BLaER1 treated with 17β-estradiol and CSF1 and Interleukin-3, amounts not matched to agents 10 nM and 100 nM (cell line): ENCODE measurements around the gene CD248.

ENCODE experiments used
- H3K27ac ChIP-seq, 11 experiments: shearing (Covaris generic); formaldehyde crosslinking; 2 replicates each; pipeline ENCODE4 v1.8.1; 2022
- H3K27me3 ChIP-seq, 11 experiments: shearing (Covaris generic); formaldehyde crosslinking; 2 replicates each; pipeline ENCODE4 v1.8.1; 2022
- H3K36me3 ChIP-seq, 11 experiments: shearing (Covaris generic); formaldehyde crosslinking; 2 replicates each; pipeline ENCODE4 v1.8.1; 2022
- H3K4me1 ChIP-seq, 10 experiments: shearing (Covaris generic); formaldehyde crosslinking; 2 replicates each; pipeline ENCODE4 v1.8.1; 2022
- H3K4me2 ChIP-seq, 11 experiments: shearing (Covaris generic); formaldehyde crosslinking; 2 replicates each; pipeline ENCODE4 v1.8.1; 2022
- H3K4me3 ChIP-seq, 10 experiments: shearing (Covaris generic); formaldehyde crosslinking; 2 replicates each; pipeline ENCODE4 v1.8.1; 2022
- H3K9ac ChIP-seq, 11 experiments: shearing (Covaris generic); formaldehyde crosslinking; 2 replicates each; pipeline ENCODE4 v1.8.1; 2022
- H3K9me3 ChIP-seq, 11 experiments: shearing (Covaris generic); formaldehyde crosslinking; replicated peaks in 1 of 11; 2 replicates each; pipeline ENCODE4 v1.8.1; 2022
- H4K20me1 ChIP-seq, 11 experiments: shearing (Covaris generic); formaldehyde crosslinking; 2 replicates each; pipeline ENCODE4 v1.8.1; 2022
- Cebpa-rat ChIP-seq, 11 experiments: shearing (Covaris generic); IDR thresholded peaks; 2 replicates each; pipeline ENCODE4 v1.8.1; 2022

The CD248 gene

DNA sequence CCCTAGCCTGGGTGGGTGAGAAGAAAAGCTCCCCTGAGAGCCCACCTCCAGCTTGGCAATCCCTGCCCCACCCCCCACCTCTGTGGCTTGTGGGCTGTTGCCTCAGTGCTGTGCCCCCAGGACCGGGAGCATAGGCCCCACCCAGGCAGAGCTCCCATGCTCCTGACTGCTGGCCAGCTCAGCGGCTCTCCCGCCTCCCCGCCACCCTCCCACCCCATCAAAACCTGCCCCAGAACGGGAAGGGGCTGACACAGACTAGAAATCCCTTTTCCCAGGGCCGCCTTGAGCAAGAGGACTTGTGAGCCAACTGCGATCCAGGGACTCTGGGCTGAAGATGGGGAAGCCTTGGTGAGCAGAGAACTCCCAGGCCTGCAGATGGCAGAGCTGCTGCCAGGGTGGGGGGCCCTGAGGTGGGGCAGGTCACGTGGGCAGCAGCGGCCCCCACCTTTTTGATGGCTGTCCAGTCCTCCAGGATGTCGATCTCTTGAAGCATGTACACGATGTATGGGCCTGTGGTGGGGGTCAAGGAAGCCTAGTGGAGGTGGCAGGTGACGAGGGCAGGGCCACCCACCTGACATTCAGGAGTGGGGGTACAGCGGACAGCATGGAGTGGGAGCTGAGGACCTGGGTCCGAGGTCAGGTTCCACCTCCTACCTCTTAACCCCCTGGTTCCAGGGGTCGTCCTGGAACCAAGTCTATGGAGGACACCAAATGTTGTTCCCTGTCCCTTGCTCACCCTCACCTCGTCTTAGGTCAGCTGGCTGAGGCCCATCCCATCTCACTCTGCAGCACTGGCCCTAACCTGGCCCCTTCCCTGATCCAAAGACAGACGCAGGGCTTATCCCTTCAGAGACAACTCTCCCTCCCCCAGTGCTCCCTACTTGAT lies 21.7 kb upstream of the CD248 start:
- peaks cover 48 to 69% (median 65%) of the 10 kb centered on the region in 11 experiments for H3K36me3 ChIP-seq
- peak overlapping the region; percentile 94 to 100 (median 98); a peak in 19 of 22 replicates for H3K4me2 ChIP-seq
- H3K9ac ChIP-seq: peak overlapping the region; percentile 11 to 78 (median 68); a peak in 17 of 22 replicates
- no peaks in the 10 kb centered on the region for H3K9me3 ChIP-seq
- peaks cover 0 to 8% (median 0%) of the 10 kb centered on the region in 11 experiments; a peak in 3 of 22 replicates for H3K27me3 ChIP-seq
- peaks cover 0 to 87% (median 41%) of the 10 kb centered on the region in 11 experiments; a peak in 19 of 22 replicates for H4K20me1 ChIP-seq
- no peak for TF ChIP-seq Cebpa-rat (IDR thresholded peaks at IDR 0.05)
- peaks cover 48 to 72% (median 63%) of the 10 kb centered on the region in 10 experiments for H3K4me1 ChIP-seq
- no peak overlapping the region for H3K4me3 ChIP-seq
- H3K27ac ChIP-seq: peak overlapping the region in 6 of 11 experiments; percentile 67 to 83 (median 75); a peak in 7 of 22 replicates

DNA sequence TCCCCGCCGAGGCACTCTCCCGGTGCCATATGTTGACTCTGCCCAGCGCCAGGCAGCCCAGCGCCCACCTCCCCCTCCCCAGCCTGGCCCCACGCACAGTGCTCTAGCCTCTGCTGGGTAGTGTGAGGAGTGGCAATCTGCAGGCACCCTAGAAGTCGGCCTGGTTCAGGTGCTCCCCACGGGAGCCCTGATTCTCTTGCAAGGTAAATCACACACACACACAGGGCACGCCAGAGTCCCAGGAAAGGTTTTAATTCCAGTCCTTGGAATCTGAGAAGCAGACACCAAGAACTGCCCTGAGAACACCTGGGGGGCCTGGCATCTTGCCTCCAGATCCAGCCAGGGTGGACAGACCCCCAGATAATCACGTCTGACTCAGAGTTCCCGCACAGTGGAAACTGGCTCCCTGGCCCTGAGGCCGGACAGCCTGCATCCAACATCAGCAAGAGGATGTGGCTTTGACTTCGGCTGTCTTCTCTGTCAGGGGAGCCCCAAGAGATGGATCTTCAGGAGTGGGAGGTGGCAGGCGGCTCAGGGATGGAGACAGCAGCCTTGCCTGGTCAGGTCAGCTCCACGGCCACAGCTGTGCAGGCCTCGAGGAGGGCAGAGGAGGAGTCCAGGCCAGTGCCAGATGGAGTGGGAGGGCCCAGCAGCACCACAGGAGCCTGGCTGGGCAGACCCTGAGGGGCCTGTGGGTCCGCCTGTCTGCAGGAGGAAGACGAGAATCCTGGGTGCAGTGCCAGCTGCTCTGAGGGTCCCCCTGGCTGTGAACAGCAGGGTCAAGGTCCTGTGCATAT lies 20.5 kb upstream of the CD248 start:
- Histone ChIP-seq H3K36me3 (peaks cover 47 to 70% (median 54%) of the 10 kb centered on the region in 11 experiments), H3K4me2 (peak overlapping the region; percentile 94 to 100 (median 98)), H3K27ac (peak overlapping the region; percentile 29 to 83 (median 74); a peak in 17 of 22 replicates), H3K9ac (peak overlapping the region; percentile 24 to 78 (median 68); a peak in 21 of 22 replicates), H4K20me1 (peaks cover 0 to 93% (median 32%) of the 10 kb centered on the region in 11 experiments; a peak in 19 of 22 replicates), H3K4me3 (peak overlapping the region in 5 of 10 experiments; percentile 53 to 76 (median 66); a peak in 7 of 20 replicates), H3K9me3 (no peaks in the 10 kb centered on the region), H3K4me1 (peaks cover 42 to 71% (median 62%) of the 10 kb centered on the region in 10 experiments), H3K27me3 (peaks cover 0 to 8% (median 0%) of the 10 kb centered on the region in 11 experiments; a peak in 3 of 22 replicates)
- TF ChIP-seq Cebpa-rat (IDR thresholded peaks at IDR 0.05): no peak

DNA sequence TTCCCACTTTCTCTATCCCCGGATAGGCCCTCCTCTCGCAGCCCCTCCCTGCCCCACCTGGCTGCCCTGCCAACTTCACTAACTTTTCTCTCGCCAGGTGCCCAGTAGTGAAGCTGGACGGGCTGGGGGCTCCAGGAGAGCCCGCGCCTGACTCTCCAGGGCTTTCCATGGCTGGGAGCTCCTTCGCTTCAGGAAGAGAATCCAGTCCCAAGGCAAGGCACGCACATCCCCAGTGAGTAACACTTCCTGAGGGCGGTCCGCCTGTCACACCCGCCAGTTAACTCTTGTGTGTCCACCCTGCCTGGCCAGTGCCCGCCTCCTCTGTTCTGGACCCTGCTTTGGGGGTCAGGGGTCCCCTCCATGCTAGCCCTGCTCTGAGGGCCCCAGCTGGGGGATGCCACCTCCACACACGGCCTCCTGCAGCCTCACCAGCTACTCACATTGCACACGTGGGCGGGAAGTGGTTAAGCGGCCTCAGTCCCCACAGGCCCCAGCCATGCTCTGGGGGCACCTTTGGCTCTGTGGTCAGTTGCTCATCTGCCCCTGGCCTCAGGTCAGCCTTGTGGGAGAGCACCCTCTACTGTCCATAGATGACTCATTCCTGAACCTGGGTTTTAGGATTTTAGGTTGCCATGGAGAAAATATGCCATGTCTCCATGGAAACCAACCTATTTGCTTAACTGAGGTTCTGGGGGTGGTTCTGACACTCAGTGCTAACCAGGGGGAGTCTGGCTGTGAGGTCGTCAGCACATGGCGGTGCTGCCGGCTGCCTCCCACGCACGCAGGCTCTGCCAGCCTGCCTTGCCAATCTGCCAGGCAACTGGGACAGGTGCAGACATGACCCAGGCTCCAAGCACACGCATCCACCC lies 19.6 kb upstream of the CD248 start, which contains the start of gene RIN1:
Gene RIN1 (minus strand): TSS at position 201 of the 869 bp plus-strand sequence. CDS start 32 bp downstream, at position 169.
- Histone ChIP-seq H3K4me1 (peaks cover 42 to 78% (median 62%) of the 10 kb centered on the region in 10 experiments), H3K36me3 (peaks cover 39 to 70% (median 46%) of the 10 kb centered on the region in 11 experiments), H3K27ac (peak within 1 kb of the TSS; percentile 60 to 83 (median 74); a peak in 21 of 22 replicates), H4K20me1 (peaks cover 0 to 91% (median 30%) of the 10 kb centered on the region in 11 experiments; a peak in 19 of 22 replicates), H3K4me3 (peak within 1 kb of the TSS; percentile 44 to 85 (median 64)), H3K9me3 (no peaks in the 10 kb centered on the region), H3K4me2 (peak within 1 kb of the TSS; percentile 94 to 100 (median 98)), H3K27me3 (peaks cover 0 to 8% (median 0%) of the 10 kb centered on the region in 11 experiments; a peak in 3 of 22 replicates), H3K9ac (peak within 1 kb of the TSS; percentile 60 to 85 (median 75))
- no peak for TF ChIP-seq Cebpa-rat (IDR thresholded peaks at IDR 0.05)

DNA sequence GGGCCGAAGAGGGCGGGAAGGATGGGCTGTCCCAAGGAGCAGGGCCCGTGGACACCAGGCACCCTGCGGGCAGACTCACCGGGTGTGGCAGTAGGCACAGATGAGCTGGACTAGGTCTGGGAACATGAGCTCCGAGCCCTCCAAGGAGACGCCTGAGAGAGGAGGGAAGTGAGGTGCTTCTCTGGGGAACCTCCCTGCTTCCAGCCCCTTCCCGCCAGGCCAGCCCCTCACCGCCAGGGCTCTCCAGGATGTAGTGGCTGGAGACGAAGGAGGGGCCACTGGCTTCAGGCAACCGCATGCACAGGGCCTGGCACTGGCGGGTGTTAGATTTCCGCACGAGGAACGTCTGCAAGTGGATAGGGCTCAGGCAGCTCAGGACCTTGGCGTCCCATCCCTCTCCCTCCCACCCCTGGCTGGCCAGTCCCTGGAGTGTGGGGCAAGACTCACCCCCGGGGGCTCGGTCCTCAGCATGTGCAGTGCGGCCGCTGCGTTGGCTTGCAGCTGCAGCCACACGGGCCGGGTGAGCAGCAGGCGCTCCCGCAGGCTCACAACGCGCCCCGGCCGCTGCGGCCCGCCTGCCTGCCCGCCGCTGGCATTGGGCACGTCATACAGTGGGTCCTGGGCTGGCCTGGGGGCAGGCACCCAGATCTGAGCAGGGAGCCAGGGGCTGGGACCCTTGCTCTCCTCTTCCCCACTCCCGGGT lies 18.8 kb upstream of the CD248 start:
- Histone ChIP-seq H3K4me1 (peaks cover 42 to 86% (median 66%) of the 10 kb centered on the region in 10 experiments), H3K4me2 (peak overlapping the region; percentile 94 to 100 (median 98)), H3K27me3 (peaks cover 0 to 8% (median 0%) of the 10 kb centered on the region in 11 experiments; a peak in 3 of 22 replicates), H3K36me3 (peaks cover 31 to 65% (median 38%) of the 10 kb centered on the region in 11 experiments), H3K9me3 (no peaks in the 10 kb centered on the region), H3K4me3 (peak overlapping the region; percentile 44 to 85 (median 64)), H4K20me1 (peaks cover 0 to 84% (median 24%) of the 10 kb centered on the region in 11 experiments; a peak in 19 of 22 replicates), H3K27ac (peak overlapping the region; percentile 60 to 83 (median 74); a peak in 21 of 22 replicates), H3K9ac (peak overlapping the region; percentile 60 to 85 (median 75))
- TF ChIP-seq Cebpa-rat (IDR thresholded peaks at IDR 0.05): no peak

DNA sequence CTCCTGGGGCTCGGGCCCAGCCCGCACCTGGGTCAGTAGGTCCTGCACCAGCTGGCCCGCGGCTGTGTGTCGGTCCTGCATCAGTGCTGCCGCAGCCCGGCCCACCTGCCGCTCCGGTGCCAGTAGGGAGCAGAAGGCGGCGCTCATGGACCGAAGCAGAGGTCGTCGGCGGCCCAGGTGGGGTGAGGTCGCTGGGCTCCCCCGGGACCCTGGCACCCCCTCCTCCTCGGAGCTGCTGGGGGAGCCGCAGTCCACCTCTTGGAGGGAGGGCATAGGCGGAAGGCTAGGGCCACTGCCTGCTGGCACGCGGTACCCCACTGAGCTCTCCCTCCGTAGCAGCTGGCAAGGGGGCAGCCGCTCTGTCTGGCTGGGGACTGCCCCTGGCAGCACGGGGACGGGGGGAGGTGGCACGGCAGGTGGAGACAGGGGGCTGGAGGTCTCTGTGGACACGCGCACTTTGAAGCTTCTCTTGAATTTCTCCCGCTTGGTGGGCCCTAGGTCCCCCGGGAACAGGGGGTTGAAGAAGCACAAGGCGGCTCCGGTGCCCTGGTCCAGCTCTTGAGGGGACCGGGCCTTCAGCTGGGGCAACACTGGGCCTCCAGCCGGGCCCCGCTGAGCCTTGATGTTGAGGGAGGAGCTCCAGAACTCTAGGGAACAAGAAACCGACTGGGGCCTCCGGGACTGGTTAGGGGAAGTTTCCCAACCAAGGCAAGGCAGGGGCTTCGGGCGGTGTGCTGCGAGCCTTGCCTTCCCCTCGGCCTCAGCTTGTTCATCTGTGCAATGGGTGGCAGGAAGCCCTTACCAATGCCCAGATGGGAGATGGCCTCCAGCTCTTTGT lies 18.0 kb upstream of the CD248 start:
- peak overlapping the region; percentile 94 to 100 (median 98) for H3K4me2 ChIP-seq
- H3K36me3 ChIP-seq: peaks cover 22 to 56% (median 29%) of the 10 kb centered on the region in 11 experiments
- TF ChIP-seq Cebpa-rat (IDR thresholded peaks at IDR 0.05): peak in 4 of 11 experiments; percentile 41 to 78 (median 66); a peak in 7 of 22 replicates
- peaks cover 0 to 75% (median 24%) of the 10 kb centered on the region in 11 experiments; a peak in 18 of 22 replicates for H4K20me1 ChIP-seq
- H3K4me3 ChIP-seq: peak overlapping the region; percentile 8 to 85 (median 64); a peak in 18 of 20 replicates
- peak overlapping the region in 10 of 11 experiments; percentile 60 to 83 (median 75); a peak in 20 of 22 replicates for H3K27ac ChIP-seq
- peaks cover 0 to 8% (median 0%) of the 10 kb centered on the region in 11 experiments; a peak in 3 of 22 replicates for H3K27me3 ChIP-seq
- H3K9me3 ChIP-seq: no peaks in the 10 kb centered on the region
- H3K4me1 ChIP-seq: peaks cover 42 to 94% (median 74%) of the 10 kb centered on the region in 10 experiments
- H3K9ac ChIP-seq: peak overlapping the region; percentile 60 to 85 (median 75)

DNA sequence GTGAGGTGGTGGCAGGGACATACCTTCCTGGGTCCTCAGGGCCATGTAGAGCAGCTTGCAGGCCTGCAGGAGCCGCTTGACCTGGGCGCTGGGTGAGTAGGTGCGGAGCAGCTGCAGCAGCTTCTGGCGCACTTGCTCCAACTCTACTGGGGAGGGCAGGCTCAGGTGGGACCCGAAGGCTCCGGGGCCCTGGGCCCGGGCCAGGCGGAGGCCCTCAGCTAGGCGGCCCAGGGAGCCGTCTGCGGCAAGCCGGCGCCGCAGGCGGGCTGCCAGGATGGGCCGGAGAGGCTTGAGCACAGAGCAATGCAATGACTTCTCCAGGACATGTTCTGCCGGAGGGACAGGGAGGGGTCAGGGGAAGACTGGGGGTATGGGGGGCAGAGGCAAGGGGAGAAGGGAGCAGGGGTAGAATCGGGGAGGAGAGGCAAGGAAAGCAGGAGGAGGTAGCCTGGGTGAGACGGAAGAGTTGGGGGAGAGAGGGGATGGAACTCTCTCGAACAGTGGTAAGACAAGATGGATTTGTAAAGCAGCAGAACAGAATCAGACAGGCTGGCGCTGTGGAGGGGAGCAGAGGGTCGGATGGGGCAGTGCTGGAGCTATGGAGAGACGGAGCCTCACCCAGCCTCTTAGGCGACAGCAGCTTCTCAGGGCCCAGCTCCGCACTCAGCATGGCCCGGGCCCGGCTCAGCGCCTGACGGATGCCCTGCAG lies 17.2 kb upstream of the CD248 start:
- H3K4me2 ChIP-seq: peak overlapping the region; percentile 94 to 100 (median 98)
- H3K36me3 ChIP-seq: peaks cover 14 to 49% (median 21%) of the 10 kb centered on the region in 11 experiments
- H3K4me3 ChIP-seq: peak overlapping the region in 9 of 10 experiments; percentile 8 to 85 (median 66); a peak in 14 of 20 replicates
- no peaks in the 10 kb centered on the region for H3K9me3 ChIP-seq
- H3K9ac ChIP-seq: peak overlapping the region; percentile 60 to 85 (median 75); a peak in 20 of 22 replicates
- H3K27me3 ChIP-seq: peaks cover 0 to 8% (median 0%) of the 10 kb centered on the region in 11 experiments; a peak in 3 of 22 replicates
- H3K4me1 ChIP-seq: peaks cover 46 to 97% (median 77%) of the 10 kb centered on the region in 10 experiments
- TF ChIP-seq Cebpa-rat (IDR thresholded peaks at IDR 0.05): no peak
- peaks cover 0 to 67% (median 24%) of the 10 kb centered on the region in 11 experiments; a peak in 18 of 22 replicates for H4K20me1 ChIP-seq
- H3K27ac ChIP-seq: peak overlapping the region in 7 of 11 experiments; percentile 60 to 83 (median 74); a peak in 12 of 22 replicates
